BJ (cell line): Measurements from ENCODE around the gene EWSR1. TPM values are rescaled to one million over a fixed set of nuclear protein-coding genes. Genes with fewer than 3 reads are reported as not detected.

ENCODE experiments used
- CTCF ChIA-PET: fragments of 350-600 bp; formaldehyde crosslinking; extraction: SDS; loops from one replicate; lab custom pipeline; 2021; ENCODE audit warnings: antibody characterized with exemption, inconsistent platforms; lab: Yijun Ruan, JAX
- POLR2A ChIA-PET: fragments of 300-600 bp; sonication (Branson Sonifier 250); formaldehyde crosslinking; extraction: SDS; loops from one replicate; lab custom pipeline; 2021; ENCODE audit warnings: antibody characterized with exemption; lab: Charles Lee
- DNase-seq: peaks from one replicate; pipeline ENCODE4 v3.0.0-alpha.2; 2011; ENCODE audit warnings: low read depth
- H3K27me3 ChIP-seq: 2 replicates; pipeline ENCODE4 v1.6.0; 2011; ENCODE audit warnings: low read length; ENCODE audit not compliant: control insufficient read depth, insufficient read depth
- H3K36me3 ChIP-seq: 2 replicates; pipeline ENCODE4 v1.5.1; 2011; ENCODE audit warnings: low read length; ENCODE audit not compliant: control insufficient read depth, insufficient read depth
- H3K4me3 ChIP-seq: 2 replicates; pipeline ENCODE4 v1.5.1; 2011; ENCODE audit warnings: low read depth, mild to moderate bottlenecking, control low read depth, low read length
- CTCF ChIP-seq: IDR thresholded peaks from 2 replicates; pipeline ENCODE4 v1.5.1; 2011; ENCODE audit warnings: low read depth, mild to moderate bottlenecking, control low read depth, inconsistent platforms, low read length, moderate library complexity; ENCODE audit not compliant: insufficient read depth
- polyA plus RNA-seq: library from polyadenylated mRNA; depleted of rRNA; stranded (reverse); fragments of >200 nt; gene quantifications from 2 replicates; pipeline ENCODE4 v1.2.3, GENCODE V29; 2011

The EWSR1 gene
- polyA plus RNA-seq, 1 experiment, result 206 TPM

- ChIA-PET POLR2A (no interaction called here), CTCF (interaction anchor here (1.4 to 2.5 kb wide), 2 partner anchors 12 to 41 kb away, joined by 3 to 10 read pairs; no protein-coding TSS in a partner anchor)
- TF ChIP-seq CTCF, result no peak
- DNase-seq, result no peak
- H3K36me3 ChIP-seq, result no peaks in the 10 kb centered on the region
- H3K4me3 ChIP-seq, result no peak overlapping the region
- peaks cover 18% of the 10 kb centered on the region for H3K27me3 ChIP-seq
Observed at GRCh38 chr22:29317827-29318454, 49.9 kb downstream of the EWSR1 start.

GRCh38 chr22:29319072-29319471, 51.0 kb downstream of the EWSR1 start:
- ChIA-PET POLR2A (no interaction called here), CTCF (interaction anchor here (1.4 kb wide), 1 partner anchor 13 kb away, joined by 3 read pairs; no protein-coding TSS in a partner anchor)
- Histone ChIP-seq H3K36me3 (no peaks in the 10 kb centered on the region), H3K4me3 (no peak overlapping the region), H3K27me3 (peaks cover 12% of the 10 kb centered on the region)
- no peak for DNase-seq
- no peak for TF ChIP-seq CTCF

- no peak overlapping the region for H3K4me3 ChIP-seq
- peaks cover 5% of the 10 kb centered on the region for H3K27me3 ChIP-seq
- TF ChIP-seq CTCF, result peak; percentile 22; the same call in 1 of the 2 replicates
- H3K36me3 ChIP-seq, result no peaks in the 10 kb centered on the region
- CTCF ChIA-PET, result interaction anchor here (0.7 to 1.4 kb wide), 3 partner anchors 8 to 39 kb away, joined by 3 to 4 read pairs (median 3); no protein-coding TSS in a partner anchor
- POLR2A ChIA-PET, result no interaction called here
- no peak for DNase-seq
Observed at GRCh38 chr22:29320546-29320945, 52.5 kb downstream of the EWSR1 start.

GRCh38 chr22:29323641-29324040, 55.6 kb downstream of the EWSR1 start:
- POLR2A ChIA-PET, result no interaction called here

More at GRCh38 chr22:29323641-29324040, 55.6 kb downstream of the EWSR1 start:
- CTCF ChIA-PET, result no interaction called here
- no peak for DNase-seq
- H3K36me3 ChIP-seq, result peaks cover 14% of the 10 kb centered on the region
- no peak overlapping the region for H3K4me3 ChIP-seq
- no peaks in the 10 kb centered on the region for H3K27me3 ChIP-seq
- TF ChIP-seq CTCF, result no peak
